Lower lobe of right lung (tissue), 2 donors: ENCODE data around the gene KIAA1217. TPM values are rescaled to one million over a fixed set of nuclear protein-coding genes. Genes with fewer than 3 reads are reported as not detected.

Experiments
- ATAC-seq, 2 donors: fragments of 200-7000 bp; cut with Tn5 transposase; one replicate each; pipeline ENCODE4 v1.9.1; 2020 to 2022; ENCODE audit warnings: mild to moderate bottlenecking in 2 of 2, moderate library complexity in 2 of 2
- DNase-seq: peaks from one replicate; pipeline ENCODE4 v3.0.0-alpha.2; 2020
- H3K27ac ChIP-seq: fragments of 200-600 bp; one replicate; pipeline ENCODE4 v1.8.0; 2022
- H3K27me3 ChIP-seq: fragments of 200-600 bp; one replicate; pipeline ENCODE4 v1.8.0; 2022; ENCODE audit warnings: low read depth
- H3K36me3 ChIP-seq: fragments of 200-600 bp; one replicate; pipeline ENCODE4 v1.8.0; 2022; ENCODE audit warnings: mild to moderate bottlenecking
- H3K4me1 ChIP-seq: fragments of 200-600 bp; one replicate; pipeline ENCODE4 v1.8.0; 2022
- H3K4me3 ChIP-seq: fragments of 200-600 bp; one replicate; pipeline ENCODE4 v1.8.0; 2022; ENCODE audit warnings: mild to moderate bottlenecking
- H3K9me3 ChIP-seq: fragments of 200-600 bp; one replicate; pipeline ENCODE4 v1.8.0; 2022
- intact Hi-C: fragments of 100-400 bp; cut with DNase I; formaldehyde crosslinking; loops from one replicate; pipeline ENCODE4 v1.11.0; 2022
- total RNA-seq: library from RNA; stranded (reverse); fragmentation: NEBNext Ultra II Directional; extraction: Animal tissue kit (Norgen Biotek cat#: 25700); gene quantifications from one replicate; pipeline ENCODE4 v1.2.1, GENCODE V29; 2021
- TF ChIP-seq, protein P1 (sequence below): fragments of 200-600 bp; IDR thresholded peaks from one replicate; pipeline ENCODE4 v1.8.0; 2022; ENCODE audit warnings: antibody characterized with exemption, mild to moderate bottlenecking
- donor health status: DM: no; HTN: yes; CAD: no; lungs with severe emphysema.

Gene KIAA1217
- total RNA-seq, 1 donor from 2014 or later = 37.2 TPM

DNA sequence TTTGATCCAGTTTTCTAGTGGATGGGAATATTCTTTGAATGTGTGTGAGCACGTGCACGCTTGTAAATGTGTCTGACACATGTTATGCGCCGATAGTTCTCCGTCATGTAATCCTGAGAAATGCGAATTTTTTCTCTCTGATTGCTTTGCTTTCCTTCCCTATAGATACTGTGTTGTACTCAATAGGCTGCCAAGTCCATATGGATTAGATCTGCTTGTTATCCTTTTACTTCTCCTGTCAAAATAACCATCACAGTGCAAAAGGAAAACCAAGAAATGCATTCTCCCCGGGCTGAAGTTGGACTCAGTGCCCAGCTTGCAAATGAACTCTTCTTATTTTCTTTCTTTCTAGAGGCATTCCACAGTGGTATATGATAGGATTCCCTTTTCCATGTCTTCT lies 131.9 kb downstream of the KIAA1217 start:
- Histone ChIP-seq H3K27ac (no peak overlapping the region), H3K36me3 (no peaks in the 10 kb centered on the region), H3K4me1 (peaks cover 18% of the 10 kb centered on the region), H3K27me3 (no peaks in the 10 kb centered on the region), H3K9me3 (no peaks in the 10 kb centered on the region), H3K4me3 (no peak overlapping the region)
- ATAC-seq (no peak), DNase-seq (no peak)
- intact Hi-C loops = no loop called here
- TF ChIP-seq, protein P1, sequence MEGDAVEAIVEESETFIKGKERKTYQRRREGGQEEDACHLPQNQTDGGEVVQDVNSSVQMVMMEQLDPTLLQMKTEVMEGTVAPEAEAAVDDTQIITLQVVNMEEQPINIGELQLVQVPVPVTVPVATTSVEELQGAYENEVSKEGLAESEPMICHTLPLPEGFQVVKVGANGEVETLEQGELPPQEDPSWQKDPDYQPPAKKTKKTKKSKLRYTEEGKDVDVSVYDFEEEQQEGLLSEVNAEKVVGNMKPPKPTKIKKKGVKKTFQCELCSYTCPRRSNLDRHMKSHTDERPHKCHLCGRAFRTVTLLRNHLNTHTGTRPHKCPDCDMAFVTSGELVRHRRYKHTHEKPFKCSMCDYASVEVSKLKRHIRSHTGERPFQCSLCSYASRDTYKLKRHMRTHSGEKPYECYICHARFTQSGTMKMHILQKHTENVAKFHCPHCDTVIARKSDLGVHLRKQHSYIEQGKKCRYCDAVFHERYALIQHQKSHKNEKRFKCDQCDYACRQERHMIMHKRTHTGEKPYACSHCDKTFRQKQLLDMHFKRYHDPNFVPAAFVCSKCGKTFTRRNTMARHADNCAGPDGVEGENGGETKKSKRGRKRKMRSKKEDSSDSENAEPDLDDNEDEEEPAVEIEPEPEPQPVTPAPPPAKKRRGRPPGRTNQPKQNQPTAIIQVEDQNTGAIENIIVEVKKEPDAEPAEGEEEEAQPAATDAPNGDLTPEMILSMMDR = no peak

- DNase-seq = no peak
- no peak overlapping the region for H3K27ac ChIP-seq
Observed at GRCh38 chr10:24341371-24341770, 132.4 kb downstream of the KIAA1217 start.

GRCh38 chr10:24341897-24342296 lies 133.0 kb downstream of the KIAA1217 start:
- peaks cover 18% of the 10 kb centered on the region for H3K4me1 ChIP-seq
- no peaks in the 10 kb centered on the region for H3K27me3 ChIP-seq
- no peaks in the 10 kb centered on the region for H3K9me3 ChIP-seq
- no peak overlapping the region for H3K4me3 ChIP-seq
- H3K27ac ChIP-seq = no peak overlapping the region
- intact Hi-C loops = no loop called here
- ATAC-seq (no peak), DNase-seq (no peak)
- H3K36me3 ChIP-seq = no peaks in the 10 kb centered on the region
- TF ChIP-seq, protein P1 = no peak

More at GRCh38 chr10:24341371-24341770, 132.4 kb downstream of the KIAA1217 start:
- Histone ChIP-seq H3K27me3 (no peaks in the 10 kb centered on the region), H3K36me3 (no peaks in the 10 kb centered on the region), H3K4me3 (no peak overlapping the region), H3K4me1 (peaks cover 18% of the 10 kb centered on the region), H3K9me3 (no peaks in the 10 kb centered on the region)
- TF ChIP-seq, protein P1 = no peak
- ATAC-seq = no peak
- intact Hi-C loops = no loop called here

- ATAC-seq = no peak
- H3K4me1 ChIP-seq = peaks cover 18% of the 10 kb centered on the region
- DNase-seq = no peak
- intact Hi-C loops = no loop called here
- no peak overlapping the region for H3K4me3 ChIP-seq
- TF ChIP-seq, protein P1 = no peak
- H3K36me3 ChIP-seq = no peaks in the 10 kb centered on the region
- no peaks in the 10 kb centered on the region for H3K9me3 ChIP-seq
- no peaks in the 10 kb centered on the region for H3K27me3 ChIP-seq
- no peak overlapping the region for H3K27ac ChIP-seq
Observed at GRCh38 chr10:24343686-24344085, 134.7 kb downstream of the KIAA1217 start.

DNA sequence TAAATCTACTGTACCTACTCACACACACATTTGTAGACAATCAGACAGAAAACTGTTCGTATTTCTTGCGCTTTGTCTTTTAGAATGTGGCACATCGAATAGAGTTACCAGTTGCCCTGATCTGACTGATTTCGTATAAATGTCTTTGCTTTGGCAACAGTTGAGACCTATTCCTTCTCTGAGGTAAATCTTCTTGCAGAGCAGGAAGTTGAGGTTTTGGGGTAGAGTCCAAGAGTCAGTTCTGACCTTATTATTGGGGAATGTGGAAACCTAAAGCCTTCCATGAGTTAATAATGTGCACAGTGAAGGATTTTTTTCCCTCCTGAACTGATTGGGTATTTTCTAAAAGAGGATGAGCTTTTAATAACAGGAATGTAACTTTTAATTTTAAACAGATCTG lies 135.3 kb downstream of the KIAA1217 start:
- H3K27me3 ChIP-seq = no peaks in the 10 kb centered on the region
- peaks cover 18% of the 10 kb centered on the region for H3K4me1 ChIP-seq
- intact Hi-C loops = no loop called here
- no peak for DNase-seq
- H3K9me3 ChIP-seq = no peaks in the 10 kb centered on the region
- H3K27ac ChIP-seq = no peak overlapping the region
- no peak overlapping the region for H3K4me3 ChIP-seq
- peak in 1 of 2 donors; percentile 60 for ATAC-seq
- TF ChIP-seq, protein P1 = no peak
- no peaks in the 10 kb centered on the region for H3K36me3 ChIP-seq
